IPS DF 4.7 (cell line): Measurements from ENCODE around the gene LPCAT3.
"Not testable (repeated sequence)": the region's sequence is repeated elsewhere in the genome, so short reads cannot be mapped to it uniquely, and the experiment has no call there.

ENCODE experiments used
- DNase-seq: peaks from one replicate; pipeline ENCODE4 v3.0.0-alpha.2; 2013; ENCODE audit warnings: low spot score; ENCODE audit errors: extremely low read depth

LPCAT3 gene, protein sequence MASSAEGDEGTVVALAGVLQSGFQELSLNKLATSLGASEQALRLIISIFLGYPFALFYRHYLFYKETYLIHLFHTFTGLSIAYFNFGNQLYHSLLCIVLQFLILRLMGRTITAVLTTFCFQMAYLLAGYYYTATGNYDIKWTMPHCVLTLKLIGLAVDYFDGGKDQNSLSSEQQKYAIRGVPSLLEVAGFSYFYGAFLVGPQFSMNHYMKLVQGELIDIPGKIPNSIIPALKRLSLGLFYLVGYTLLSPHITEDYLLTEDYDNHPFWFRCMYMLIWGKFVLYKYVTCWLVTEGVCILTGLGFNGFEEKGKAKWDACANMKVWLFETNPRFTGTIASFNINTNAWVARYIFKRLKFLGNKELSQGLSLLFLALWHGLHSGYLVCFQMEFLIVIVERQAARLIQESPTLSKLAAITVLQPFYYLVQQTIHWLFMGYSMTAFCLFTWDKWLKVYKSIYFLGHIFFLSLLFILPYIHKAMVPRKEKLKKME

DNA sequence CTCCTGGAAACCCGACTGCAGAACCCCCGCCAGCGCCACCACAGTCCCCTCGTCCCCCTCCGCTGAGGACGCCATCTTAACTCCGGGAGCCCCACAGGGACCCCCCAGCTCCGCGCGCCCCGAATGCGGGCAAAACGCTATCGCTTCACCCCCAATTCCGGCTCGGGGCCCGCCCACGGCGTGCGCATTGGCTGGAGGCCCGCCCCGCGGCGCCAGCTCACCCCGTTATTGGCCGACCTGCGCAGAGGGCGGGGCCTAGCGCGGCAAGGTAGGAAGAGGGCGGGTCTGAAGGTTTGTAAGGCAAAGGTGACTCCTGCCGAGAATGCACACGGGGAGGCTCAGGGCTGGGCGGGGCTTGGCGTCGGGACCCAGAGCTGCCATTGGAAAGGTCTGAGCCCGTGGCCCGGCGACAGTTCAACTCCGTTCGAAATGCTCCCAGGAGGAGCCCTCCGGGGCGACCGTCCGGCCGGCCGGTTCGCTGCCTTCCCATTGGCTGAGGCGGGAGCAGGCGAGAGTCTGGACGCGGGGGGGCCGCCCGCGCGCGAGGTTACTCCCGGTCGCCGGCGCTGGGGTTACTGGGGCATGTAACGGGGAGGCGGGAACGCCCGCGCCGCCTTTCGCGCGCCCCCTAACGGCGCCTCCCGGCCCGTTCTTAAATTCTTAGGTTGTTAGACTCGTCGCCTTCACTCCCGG is at the start of gene LPCAT3:
LPCAT3 (minus strand) TSS at position 127 of the 693 bp plus-strand sequence; CDS start at position 75, 52 bp downstream.
- DNase-seq: peak; percentile 66

DNA sequence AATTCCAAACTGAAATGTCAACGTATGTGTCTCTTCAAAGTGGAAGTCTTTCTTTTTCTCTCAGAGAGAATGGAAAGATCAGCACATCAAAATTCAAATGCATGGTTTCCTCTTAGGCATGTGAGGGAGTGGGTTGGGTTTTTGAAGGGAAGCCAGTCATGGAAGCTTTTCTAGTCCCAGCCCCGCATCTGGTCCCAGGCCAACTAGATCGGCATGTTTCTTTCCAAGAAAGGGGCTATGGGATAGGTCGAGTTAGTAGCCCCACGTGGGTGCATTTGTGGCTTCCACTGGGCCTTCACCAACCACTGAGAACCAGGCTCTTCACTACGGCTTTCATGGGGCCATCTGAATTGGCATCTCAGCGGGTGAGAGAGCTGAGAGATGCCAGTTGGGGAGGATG is 48.8 kb upstream of the LPCAT3 start:
- no peak for DNase-seq

DNA sequence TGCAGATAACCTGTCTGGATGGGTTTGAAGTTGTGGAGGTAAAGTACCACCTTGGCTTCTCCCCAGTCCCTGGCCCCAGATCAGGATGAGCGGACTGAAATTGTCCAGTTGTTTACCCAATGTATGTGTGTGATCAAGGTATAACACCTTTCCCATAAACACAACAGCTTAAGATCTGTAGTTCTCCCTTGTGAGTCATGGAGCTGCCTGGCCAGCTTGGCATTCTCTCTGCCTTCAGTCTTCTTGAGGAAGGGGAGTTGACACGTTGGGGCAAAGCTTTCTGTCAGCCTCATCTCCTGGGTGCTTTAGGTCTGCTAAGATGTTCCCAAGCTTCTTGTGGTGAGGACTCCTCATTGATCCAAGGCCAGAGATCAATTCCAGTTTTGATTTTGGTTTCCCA is 48.3 kb upstream of the LPCAT3 start:
- no peak for DNase-seq

DNA sequence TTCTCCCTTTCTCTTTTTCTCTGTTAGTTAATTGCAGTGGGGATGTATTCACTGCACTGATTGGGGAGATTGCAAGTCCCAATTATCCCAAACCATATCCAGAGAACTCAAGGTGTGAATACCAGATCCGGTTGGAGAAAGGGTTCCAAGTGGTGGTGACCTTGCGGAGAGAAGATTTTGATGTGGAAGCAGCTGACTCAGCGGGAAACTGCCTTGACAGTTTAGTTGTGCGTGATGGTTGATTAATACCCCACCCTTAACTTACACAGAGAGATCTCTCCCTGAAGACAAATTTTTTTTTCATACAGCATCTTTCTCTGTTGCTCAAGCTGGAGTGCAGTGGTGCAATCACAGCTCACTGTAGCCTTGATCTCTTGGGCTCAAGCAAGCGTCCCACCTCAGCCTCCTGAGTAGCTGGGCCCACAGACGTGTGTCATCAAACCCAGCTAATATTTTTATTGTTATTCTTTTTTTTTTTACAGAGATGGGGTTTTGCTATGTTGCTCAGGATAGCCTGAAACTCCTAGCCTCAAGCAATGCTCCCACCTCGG is 46.9 kb upstream of the LPCAT3 start:
- no peak for DNase-seq

DNA sequence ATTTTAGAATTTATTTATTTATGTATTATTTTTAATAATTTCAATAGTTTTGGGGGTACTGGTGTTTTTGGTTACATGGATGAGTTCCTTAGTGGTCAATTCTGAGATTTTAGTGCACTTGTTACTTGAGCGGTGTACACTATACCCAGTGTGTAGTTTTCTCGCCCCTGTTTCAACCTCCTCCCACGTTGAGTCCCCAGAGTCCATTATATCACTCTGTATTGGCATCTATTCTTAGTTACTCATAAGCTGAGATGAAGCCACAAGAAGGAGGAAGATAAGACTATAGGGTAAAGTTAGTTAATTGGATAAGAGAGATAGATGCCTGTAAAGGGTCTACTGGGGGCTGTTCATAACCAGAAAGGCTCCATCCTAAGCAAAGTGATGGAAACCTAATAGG is 46.2 kb upstream of the LPCAT3 start:
- no peak for DNase-seq

DNA sequence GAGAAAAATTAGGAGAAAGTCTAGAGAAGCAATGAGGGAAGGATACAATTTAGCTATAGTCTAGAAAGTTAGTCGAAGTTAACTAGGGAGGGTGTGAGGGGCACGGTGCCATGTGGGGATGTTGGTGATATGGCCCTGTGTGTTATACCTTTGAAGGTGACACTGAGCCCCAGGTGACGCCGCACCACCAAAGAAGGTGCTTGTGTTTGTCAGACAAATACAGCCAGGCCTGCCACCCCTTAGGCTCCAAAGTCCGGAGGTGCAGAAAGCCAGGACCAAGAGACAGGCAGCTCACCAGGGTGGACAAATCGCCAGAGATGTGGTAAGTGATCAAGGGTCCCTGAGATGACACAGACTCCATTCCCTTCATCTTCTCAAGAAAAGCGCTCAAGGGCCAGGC is 43.3 kb upstream of the LPCAT3 start:
- DNase-seq: no peak

DNA sequence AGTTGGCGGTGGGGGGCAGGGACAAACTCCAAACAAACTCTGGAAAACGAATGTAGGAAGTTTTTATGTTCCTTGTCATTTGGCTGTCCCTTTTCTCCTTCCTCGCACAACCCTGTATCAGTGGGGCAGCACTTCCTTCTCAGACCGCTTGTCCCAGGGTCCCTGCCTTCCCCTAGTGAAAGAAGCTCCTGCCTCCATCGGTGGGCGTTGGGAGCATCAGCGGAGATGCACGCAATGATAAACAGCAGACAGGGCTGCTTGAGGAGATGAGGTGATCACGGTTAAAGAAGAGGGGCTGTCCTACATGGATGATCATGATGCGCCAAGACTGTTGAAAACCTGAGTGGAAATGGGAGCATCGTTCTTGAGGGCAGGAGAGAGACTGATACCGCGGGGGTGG is 42.9 kb upstream of the LPCAT3 start:
- DNase-seq: no peak

DNA sequence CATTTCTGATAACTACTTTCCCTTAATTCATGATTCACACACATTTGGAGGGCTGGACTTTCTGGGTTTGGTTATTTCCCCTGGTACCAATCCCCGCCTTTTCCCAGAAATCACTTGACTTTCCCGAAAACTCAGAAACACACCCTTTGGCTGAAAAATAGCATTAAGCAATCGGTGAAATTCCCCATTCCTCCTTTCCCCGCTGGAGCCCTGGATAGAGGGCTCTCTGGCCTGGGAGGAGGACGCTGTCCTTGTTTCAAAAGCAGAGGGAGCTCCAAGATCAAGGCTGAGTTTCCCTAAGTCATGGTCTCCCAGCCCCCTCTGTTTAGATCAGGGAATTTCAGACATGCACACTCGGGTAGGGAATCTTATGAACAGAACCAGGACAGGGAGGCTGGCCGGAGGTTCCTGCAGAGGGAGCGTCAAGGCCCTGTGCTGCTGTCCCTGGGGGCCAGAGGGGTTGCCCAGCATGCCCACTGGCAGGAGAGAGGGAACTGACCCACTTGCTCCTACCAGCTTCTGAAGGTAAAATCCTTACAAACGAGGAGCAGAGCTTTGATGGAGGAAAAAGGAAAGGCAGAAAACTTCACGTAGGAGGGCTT is 42.2 kb upstream of the LPCAT3 start, which contains the start of gene C1S:
C1S (plus strand) TSS at position 366 of the 602 bp plus-strand sequence. CDS start 1,195 bp downstream, outside the sequence.
- DNase-seq: peak; percentile 51

DNA sequence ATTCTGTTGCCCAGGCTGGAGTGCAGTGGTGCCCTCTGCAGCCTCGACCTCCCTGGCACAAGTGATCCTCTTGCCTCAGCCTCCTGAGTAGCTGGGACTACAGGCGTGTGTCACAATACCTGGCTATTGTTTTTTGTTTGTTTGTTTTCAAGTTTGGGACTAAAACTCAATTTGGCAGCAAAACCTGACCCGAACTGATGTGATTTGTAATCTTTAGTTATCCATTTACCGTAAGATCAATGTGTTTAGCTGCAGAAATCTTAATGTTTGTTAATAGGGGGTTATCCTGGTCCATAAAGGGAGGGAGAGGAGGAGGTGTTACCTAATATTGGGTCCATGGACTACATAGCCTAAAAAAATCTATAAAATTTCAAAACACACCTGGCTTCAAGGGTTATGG is 41.5 kb upstream of the LPCAT3 start:
- no peak for DNase-seq

DNA sequence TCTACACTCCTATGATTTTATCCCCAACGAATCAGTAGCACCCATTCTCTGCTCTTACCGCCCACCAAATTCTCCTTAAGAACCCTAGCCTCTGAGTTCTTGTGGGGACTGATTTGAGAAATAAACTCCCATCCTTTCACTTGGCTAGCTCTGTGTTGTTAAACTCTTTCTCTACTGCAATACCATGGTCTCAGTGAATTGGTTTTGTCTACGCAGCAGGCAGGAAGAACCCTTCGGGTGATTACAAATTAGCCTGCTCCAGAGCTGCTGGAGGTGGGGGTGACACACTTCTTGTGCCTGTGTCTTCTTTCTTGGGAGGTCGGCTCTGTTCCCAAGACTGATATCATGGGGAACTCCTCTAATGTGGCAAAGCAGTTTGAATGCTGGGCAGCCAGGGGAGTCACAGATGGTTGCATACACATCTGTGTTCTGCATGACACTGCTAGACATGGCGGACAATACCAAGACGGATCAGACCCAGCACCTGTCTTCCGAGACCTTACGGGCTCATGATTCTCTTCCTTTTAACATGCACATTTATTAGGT is 40.6 kb upstream of the LPCAT3 start:
- no peak for DNase-seq

DNA sequence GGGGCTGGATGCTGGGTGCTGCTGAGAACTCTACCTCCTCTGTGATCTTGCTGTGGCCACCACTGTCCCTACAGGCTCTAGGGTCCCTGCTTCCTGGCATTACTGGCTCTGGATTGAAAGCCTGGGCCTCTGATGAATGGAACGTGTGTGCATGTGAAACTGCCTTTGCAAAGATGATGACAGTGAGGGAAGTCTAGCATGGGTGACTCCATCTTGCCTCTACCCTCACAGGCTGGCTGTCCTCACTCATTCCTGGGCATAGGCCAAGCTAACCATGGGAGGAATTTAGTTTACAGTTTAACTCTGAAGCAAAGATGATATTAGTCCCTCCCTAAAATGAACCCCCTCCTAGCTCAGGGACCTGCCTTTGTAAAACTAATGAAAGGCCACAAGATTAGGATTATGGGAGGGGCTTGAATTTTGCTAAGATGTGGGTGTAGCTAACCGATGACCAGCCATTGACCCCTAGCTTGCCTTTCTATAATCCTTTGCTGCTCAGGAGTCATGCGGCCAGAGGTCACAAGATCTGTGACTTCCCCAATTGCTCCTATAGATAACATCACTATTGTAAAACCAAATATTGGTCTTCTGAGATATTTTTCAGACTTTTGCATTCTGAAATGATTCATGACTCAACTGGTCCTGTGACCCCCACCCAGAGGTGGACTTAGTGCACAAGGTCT is 40.0 kb upstream of the LPCAT3 start:
- DNase-seq: no peak

DNA sequence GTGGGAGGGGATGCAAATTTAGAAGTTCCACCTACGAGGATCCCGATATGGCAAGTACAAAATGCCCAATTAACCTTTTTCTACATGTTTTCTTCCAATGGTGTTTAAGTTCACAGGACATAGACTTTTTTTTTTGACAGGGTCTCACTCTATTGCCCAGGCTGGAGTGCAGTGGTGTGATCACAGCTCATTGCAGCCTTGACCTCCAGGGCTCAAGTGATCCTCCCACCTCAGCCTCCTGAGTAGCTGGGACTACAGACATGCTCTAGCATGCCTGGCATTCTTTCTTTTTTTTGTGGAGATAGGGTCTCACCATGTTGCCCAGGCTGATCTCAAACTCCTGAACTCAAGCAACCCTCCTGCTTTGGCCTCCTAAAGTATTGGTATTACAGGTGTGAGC is 37.5 kb upstream of the LPCAT3 start:
- not testable (repeated sequence) for DNase-seq

DNA sequence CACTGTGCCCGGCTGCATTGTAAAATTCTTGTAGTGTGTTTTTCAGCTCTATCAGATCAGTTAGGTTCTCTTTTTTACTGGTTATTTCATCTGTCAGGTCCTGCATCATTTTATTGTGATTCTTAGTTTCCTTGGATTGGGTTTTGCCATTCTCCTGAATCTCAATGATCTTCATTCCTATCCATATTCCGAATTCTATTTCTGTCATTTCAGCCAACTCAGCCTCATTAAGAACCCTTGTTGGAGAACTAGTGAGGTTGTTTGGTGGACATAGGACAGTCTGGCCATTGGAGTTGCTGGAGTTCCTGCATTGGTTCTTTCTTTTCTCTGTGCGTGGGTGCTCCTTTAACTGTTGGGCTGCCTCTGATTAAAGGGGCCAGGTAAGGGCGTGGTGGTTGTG is 36.6 kb upstream of the LPCAT3 start:
- no peak for DNase-seq

DNA sequence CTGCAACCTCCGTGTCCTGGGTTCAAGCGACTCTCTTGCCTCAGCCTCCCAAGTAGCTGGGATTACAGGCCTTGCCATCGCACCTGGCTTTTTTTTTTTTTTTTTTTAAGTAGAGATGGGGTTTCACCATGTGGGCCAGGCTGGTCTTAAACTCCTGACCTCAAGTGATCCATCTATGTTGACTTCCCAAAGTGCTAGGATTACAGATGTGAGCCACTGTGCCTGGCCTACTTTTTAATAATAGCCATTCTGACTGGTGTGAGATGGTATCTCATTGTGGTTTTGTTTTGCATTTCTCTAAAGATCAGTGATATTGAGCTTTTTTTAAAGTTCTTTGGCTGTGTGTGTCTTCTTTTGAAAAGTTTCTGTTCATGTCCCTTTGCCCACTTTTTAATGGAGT is 31.7 kb upstream of the LPCAT3 start:
- not testable (repeated sequence) for DNase-seq

DNA sequence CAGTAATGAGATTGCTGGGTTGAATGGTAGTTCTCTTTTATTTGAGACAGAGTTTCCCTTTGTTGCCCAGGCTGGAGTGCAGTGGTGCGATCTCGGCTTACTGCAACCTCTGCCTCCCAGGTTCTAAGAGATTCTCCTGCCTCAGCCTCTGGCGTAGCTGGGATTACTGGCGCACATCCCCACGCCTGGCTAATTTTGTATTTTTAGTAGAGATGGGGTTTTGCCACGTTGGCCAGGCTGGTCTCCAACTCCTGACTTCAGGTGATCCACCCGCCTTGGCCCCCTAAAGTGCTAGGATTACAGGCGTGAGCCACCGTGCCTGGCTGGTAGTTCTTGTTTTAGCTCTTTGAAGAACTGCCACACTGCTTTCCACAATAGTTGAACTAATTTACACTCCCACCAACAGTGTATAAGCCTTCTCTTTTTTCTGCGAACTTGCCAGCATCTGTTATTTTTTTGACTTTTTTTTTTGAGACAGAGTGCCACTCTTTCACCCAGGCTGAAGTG is 31.2 kb upstream of the LPCAT3 start:
- DNase-seq: not testable (repeated sequence)

DNA sequence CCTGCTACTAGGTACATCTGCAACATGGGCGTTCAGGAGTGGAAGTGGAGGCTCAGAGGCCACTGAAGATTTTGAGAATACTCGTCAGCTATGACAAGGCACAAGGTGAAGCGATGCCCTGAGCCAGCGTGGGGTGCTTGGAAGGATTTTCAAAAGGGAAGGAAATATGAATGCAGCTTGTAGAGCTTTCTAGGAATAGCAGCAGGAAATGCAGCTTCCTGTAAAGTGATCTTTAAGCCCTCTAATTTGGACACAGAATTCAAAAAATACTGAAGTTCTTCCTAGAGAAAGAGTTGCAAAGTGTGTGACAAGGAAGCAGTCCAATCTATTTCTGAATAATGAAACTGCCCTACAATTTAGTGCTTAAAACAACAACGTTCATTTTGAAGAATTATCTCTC is 29.0 kb upstream of the LPCAT3 start:
- no peak for DNase-seq

DNA sequence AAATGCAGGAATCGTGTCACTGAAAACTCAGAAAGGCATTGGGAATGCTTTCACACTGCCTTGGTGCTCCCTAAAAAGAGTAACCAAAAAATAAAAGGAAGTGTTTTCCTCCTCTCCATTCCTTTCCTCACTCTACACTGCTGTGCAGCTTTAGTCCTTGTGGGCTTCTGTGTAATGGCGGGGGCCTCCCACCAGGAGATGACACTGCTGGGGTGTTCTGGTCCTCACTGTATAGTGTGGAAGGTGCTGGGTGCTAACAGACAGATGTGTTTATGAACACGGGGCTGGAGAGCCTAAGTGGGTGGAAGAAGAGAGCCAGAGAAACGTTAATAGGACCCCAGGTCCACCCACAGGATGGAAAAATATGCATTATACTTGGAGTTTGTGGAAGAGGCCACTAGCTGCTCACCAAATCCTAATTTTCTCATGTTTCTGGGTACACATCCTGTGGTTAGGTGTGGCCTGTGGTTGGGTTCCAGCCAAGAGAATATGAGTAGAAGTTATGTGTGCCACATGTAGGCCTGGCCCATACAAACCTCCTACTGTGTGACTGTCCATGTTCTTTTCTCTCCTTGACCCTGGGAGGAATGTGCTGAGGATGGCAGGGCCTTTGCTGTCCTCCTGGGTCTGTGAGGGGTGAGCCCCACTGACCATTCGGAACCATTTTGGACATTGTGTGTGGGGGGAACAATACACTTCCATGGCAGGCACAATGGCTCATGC is 28.3 kb upstream of the LPCAT3 start:
- DNase-seq: no peak

DNA sequence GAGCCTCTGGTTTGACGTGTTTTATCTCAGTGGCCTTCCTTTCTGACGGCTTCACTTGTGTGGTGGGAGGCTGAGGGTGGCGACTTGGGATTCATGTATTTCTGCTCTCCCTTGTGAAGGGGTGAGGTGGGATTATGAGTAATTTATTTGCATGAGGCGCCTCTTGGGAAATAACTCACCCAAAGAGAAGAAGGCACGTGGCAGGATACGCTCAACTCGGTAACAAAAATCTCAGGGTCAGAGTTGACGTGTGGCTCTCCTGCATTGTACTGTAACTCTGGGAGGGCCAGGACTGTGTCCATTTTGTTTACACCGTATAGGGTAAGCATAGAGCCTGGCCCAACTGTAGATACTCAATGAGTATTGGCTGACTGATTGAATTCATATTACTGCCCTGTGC is 27.6 kb upstream of the LPCAT3 start:
- no peak for DNase-seq

DNA sequence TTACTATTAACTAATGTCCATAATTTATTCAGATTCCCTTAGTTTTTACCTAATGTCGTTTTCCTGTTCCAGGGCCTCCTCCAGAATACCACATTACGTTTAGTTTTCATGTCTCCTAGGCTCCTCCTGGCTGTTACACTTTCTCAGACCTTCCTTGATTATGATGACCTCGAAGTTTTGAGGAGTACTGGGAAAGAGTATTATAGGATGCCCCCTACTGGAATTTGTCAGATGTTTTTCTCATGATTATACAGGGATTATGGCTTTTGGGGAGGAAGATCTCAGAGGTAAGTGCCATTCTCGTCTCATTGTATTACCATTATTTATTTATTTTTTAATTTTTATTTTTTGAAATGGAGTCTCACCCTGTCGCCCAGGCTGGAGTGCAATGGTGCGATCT is 24.6 kb upstream of the LPCAT3 start:
- DNase-seq: no peak

DNA sequence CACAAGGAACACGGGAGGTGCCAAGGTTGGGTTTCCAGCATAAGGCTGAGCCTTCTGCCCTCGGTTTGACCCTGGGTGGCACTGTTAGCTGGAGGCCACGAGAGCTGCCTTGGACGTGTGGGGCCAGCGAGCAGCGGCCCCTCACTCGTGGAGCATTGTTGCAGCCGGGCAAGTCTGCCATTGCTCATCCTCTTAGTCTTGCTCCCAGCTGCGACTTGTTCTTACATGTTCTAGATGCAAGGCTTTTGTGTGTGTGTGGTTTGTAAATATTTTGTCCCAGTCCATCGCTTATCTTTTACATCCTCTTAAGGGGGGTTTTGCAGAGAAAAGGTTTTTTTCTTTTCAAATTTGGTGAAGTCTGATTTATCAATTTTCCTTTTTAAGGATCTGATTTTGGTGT is 21.1 kb upstream of the LPCAT3 start:
- no peak for DNase-seq
